Adrenal gland (tissue), 12 donors: ENCODE results near the gene KCNE1. TPM values are rescaled to one million over a fixed set of nuclear protein-coding genes. Genes with fewer than 3 reads are reported as not detected.

Experiments used
- DNase-seq, 7 donors: peaks; one replicate each; pipeline ENCODE4 v3.0.0-alpha.2; 2019 to 2020
- H3K27ac ChIP-seq, 5 donors: fragments of 200-600 bp; sonication (generic) in 4 of 5; 1 replicate in 3 of 5; 2 replicates in 2 of 5; pipeline versions ENCODE4 v1.5.1 to v1.8.0; 2016 to 2020; ENCODE audit warnings: mild to moderate bottlenecking in 1 of 5
- H3K27me3 ChIP-seq: fragments of 200-600 bp; 2 replicates; pipeline ENCODE4 v1.8.0; 2021
- H3K36me3 ChIP-seq, 2 donors: fragments of 200-600 bp; replicated peaks in 1 of 2; 1 replicate in 1 of 2; 2 replicates in 1 of 2; pipeline versions ENCODE4 v1.5.1 to v1.8.0; 2018 to 2022
- H3K4me1 ChIP-seq, 2 donors: fragments of 200-600 bp; replicated peaks in 1 of 2; 1 replicate in 1 of 2; 2 replicates in 1 of 2; pipeline versions ENCODE4 v1.5.1 to v1.8.0; 2018 to 2021
- H3K4me3 ChIP-seq, 4 donors: fragments of 200-600 bp; sonication (generic) in 3 of 4; one replicate each; pipeline ENCODE4 v1.5.1; 2016 to 2018
- H3K9me3 ChIP-seq, 3 donors: fragments of 200-600 bp; sonication (generic) in 1 of 3; replicated peaks in 1 of 3; 1 replicate in 2 of 3; 2 replicates in 1 of 3; pipeline versions ENCODE4 v1.5.1 to v1.8.0; 2016 to 2021
- POLR2A ChIP-seq, 2 donors: fragments of 450-650 bp; IDR thresholded peaks; one replicate each; pipeline ENCODE4 v1.6.1; 2017; ENCODE audit warnings: antibody characterized with exemption in 2 of 2, mild to moderate bottlenecking in 2 of 2, moderate library complexity in 1 of 2
- WGBS, 4 donors: extraction: QIAGEN DNeasy Blood & Tissue Kit in 2 of 4; methylation state at CpG; one replicate each; pipeline versions ENCODE4 v1.1.5 to v1.1.7; 2013 to 2017; 5-methylcytosine and 5-hydroxymethylcytosine counted together
- intact Hi-C, 2 donors: fragments of 100-400 bp; cut with DNase I; formaldehyde crosslinking; loops; one replicate each; pipeline versions ENCODE4 v1.14.1 to v1.15.0; 2022 to 2023
- polyA plus RNA-seq, 3 donors: library from polyadenylated mRNA; stranded (reverse); fragments of 200-250 nt in 2 of 3; fragments of 350-450 nt in 1 of 3; fragmentation: Illumina TruSeq in 1 of 3; extraction: RNeasy Lipid Tissue Mini Kit (QIAGEN cat#74804) in 1 of 3; gene quantifications; one replicate each; pipeline ENCODE4 v1.2.3, GENCODE V29; 2013 to 2014
- total RNA-seq, 9 donors: library from RNA; depleted of rRNA in 4 of 9; stranded (reverse); fragments of >200 nt in 4 of 9; fragments of 120-200 nt in 1 of 9; fragmentation: NEBNext Ultra II Directional in 1 of 9; extraction: Animal tissue kit (Norgen Biotek cat#: 25700) in 1 of 9; gene quantifications; one replicate each; pipeline versions ENCODE4 v1.1.0 to v1.2.4, GENCODE V29; 2013 to 2023
- TF ChIP-seq, protein P1 (sequence below), 6 experiments: fragments of 450-650 bp in 4 of 6; fragments of 200-600 bp in 2 of 6; sonication (generic) in 1 of 6; IDR thresholded peaks; 1 replicate in 5 of 6; 2 replicates in 1 of 6; pipeline versions ENCODE4 v1.5.1 to v1.8.0; 2016 to 2021; ENCODE audit warnings: antibody characterized with exemption in 6 of 6, mild to moderate bottlenecking in 2 of 6, moderate library complexity in 1 of 6
- donor health status: healthy with polysubstance abuse.
- donor health status: Bipolar disorder and iron deficiency.
- donor health status: DM: yes; HTN: yes; CAD: no.
- donor health status: DM: no; HTN: no; CAD: no.
- donor health status: DM: no; HTN: no; CAD: no.
- donor health status: DM: yes; HTN: yes; CAD: no.

KCNE1 gene
- total and polyA plus RNA-seq, 12 donors: 0.11 to 4.8 (median 1.9) TPM

DNA sequence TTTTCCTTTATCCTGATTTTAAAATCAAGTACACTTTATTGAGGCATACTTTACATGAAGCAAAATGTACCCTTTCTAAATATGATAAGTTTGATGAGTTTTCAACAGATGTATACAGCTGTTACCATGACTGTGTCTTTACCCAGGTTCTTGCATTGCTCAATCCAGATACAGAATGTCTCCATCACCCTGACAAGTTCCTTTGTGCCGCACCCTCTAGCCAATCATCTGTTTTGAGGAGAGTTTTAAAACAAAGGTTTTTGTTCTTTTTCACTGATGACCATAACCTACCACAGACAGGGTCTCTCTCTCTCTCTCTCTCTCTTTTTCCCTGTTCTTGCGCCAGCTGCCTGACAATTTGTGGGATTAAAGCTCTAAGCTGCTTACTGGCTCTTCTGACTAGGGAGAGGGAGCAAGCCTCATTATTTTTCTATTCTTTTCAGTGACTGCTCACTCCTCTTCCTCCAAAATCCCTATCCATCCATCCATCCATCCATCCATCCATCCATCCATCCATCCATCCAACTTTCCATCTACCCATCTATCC lies 1.2 kb upstream of the KCNE1 start:
- no peak for DNase-seq
- H3K27me3 ChIP-seq: no peaks in the 10 kb centered on the region
- peaks cover 0 to 5% of the 10 kb centered on the region in 2 donors for H3K4me1 ChIP-seq
- H3K4me3 ChIP-seq: no peak overlapping the region
- H3K36me3 ChIP-seq: no peaks in the 10 kb centered on the region
- intact Hi-C loops: no loop called here
- H3K9me3 ChIP-seq: no peaks in the 10 kb centered on the region
- 73 to 94% (median 91%) methylated on average over 2 of the region's 2 CpGs for WGBS, 4 donors
- H3K27ac ChIP-seq: no peak overlapping the region
- TF ChIP-seq, protein P1, sequence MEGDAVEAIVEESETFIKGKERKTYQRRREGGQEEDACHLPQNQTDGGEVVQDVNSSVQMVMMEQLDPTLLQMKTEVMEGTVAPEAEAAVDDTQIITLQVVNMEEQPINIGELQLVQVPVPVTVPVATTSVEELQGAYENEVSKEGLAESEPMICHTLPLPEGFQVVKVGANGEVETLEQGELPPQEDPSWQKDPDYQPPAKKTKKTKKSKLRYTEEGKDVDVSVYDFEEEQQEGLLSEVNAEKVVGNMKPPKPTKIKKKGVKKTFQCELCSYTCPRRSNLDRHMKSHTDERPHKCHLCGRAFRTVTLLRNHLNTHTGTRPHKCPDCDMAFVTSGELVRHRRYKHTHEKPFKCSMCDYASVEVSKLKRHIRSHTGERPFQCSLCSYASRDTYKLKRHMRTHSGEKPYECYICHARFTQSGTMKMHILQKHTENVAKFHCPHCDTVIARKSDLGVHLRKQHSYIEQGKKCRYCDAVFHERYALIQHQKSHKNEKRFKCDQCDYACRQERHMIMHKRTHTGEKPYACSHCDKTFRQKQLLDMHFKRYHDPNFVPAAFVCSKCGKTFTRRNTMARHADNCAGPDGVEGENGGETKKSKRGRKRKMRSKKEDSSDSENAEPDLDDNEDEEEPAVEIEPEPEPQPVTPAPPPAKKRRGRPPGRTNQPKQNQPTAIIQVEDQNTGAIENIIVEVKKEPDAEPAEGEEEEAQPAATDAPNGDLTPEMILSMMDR (IDR thresholded peaks at IDR 0.05): no peak
- TF ChIP-seq POLR2A (IDR thresholded peaks at IDR 0.05): no peak

- H3K27ac ChIP-seq: peak overlapping the region in 2 of 5 donors; percentile 73 to 91
- no peak for DNase-seq
- H3K9me3 ChIP-seq: no peaks in the 10 kb centered on the region
- no peaks in the 10 kb centered on the region for H3K27me3 ChIP-seq
- WGBS, 4 donors: 92 to 93% (median 92%) methylated on average over 5 of the region's 5 CpGs
- peaks cover 0 to 5% of the 10 kb centered on the region in 2 donors for H3K4me1 ChIP-seq
- no peak for TF ChIP-seq POLR2A (IDR thresholded peaks at IDR 0.05)
- TF ChIP-seq, protein P1 (IDR thresholded peaks at IDR 0.05): no peak
- peak overlapping the region in 1 of 4 donors; percentile 34 for H3K4me3 ChIP-seq
- no peaks in the 10 kb centered on the region for H3K36me3 ChIP-seq
- intact Hi-C loops: no loop called here
Measured at GRCh38 chr21:34511181-34511580, 829 bp downstream of the KCNE1 start.

DNA sequence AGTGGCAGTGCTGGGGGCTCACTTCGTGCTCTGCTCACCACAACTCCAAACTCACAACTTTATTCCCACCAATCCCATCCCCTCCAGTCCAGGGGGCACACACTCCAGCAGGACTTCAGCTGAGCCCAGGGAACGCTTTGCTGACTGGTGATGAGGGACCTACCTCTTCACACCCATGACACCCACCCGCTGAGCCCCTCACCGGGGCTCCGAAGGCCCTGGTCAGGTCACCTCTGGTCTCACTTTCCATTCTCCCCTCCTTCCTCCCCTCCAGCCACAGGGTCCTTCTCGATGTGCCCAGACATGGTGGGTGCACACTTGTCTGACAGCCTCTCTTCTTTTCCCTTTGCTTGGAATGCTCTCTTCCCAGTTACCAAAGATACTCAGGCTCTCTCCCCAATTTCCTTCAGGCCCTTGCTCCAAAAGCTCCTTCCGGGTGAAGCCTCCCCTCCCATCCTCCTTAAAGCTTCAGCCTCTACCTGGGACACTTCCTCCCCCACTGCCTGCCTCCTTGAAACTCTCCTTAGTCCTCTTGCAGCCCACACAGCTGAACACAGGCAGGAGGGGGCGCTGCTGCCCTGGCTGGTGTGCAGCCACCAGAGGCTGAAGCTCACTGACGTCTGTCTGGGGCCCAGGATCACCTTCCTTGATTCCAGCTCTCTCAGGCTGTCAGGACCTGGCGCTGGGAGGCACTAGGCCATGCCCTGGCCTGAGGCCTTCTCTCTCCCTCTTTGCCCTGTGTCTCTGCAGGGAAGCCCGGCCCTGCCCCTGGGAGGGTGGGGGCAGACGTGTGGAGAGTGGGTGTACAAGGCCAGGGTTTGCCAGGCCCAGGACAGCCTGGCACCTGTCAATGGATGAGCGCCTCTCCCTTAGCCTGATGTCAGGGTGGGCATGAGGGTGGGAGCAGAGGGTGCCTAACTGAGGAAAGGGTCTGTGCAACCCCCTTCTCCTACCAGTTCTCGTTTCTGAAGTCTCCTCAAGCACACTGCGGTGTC lies 1.6 kb downstream of the KCNE1 start:
- no peaks in the 10 kb centered on the region for H3K36me3 ChIP-seq
- 73 to 80% (median 78%) methylated on average over 9 to 15 of the region's 15 CpGs for WGBS, 4 donors
- TF ChIP-seq, protein P1 (IDR thresholded peaks at IDR 0.05): peak; percentile 38 to 91 (median 78)
- no peak for TF ChIP-seq POLR2A (IDR thresholded peaks at IDR 0.05)
- peak overlapping the region in 1 of 4 donors; percentile 22 for H3K4me3 ChIP-seq
- H3K27me3 ChIP-seq: no peaks in the 10 kb centered on the region
- DNase-seq: peak; percentile 63 to 85 (median 82)
- intact Hi-C loops: no loop called here
- peaks cover 0 to 5% of the 10 kb centered on the region in 2 donors for H3K4me1 ChIP-seq
- no peaks in the 10 kb centered on the region for H3K9me3 ChIP-seq
- H3K27ac ChIP-seq: peak overlapping the region in 1 of 5 donors; percentile 12

GRCh38 chr21:34509151-34509550 lies 2.9 kb downstream of the KCNE1 start:
- H3K36me3 ChIP-seq: no peaks in the 10 kb centered on the region
- DNase-seq: no peak
- no peak overlapping the region for H3K27ac ChIP-seq
- no peaks in the 10 kb centered on the region for H3K27me3 ChIP-seq
- intact Hi-C loops: no loop called here
- H3K4me1 ChIP-seq: peaks cover 0 to 5% of the 10 kb centered on the region in 2 donors
- H3K9me3 ChIP-seq: no peaks in the 10 kb centered on the region
- TF ChIP-seq POLR2A (IDR thresholded peaks at IDR 0.05): no peak
- TF ChIP-seq, protein P1 (IDR thresholded peaks at IDR 0.05): peak in 1 of 6 experiments; percentile 20
- no peak overlapping the region for H3K4me3 ChIP-seq
- WGBS, 4 donors: 83 to 92% (median 85%) methylated on average over 4 of the region's 4 CpGs
